ENCODE results near the gene GPC5.
"Not testable (repeated sequence)": the region's sequence is repeated elsewhere in the genome, so short reads cannot be mapped to it uniquely, and the experiment has no call there.

Gene GPC5

GRCh38 chr13:91652404-91653301 is 254.2 kb downstream of the GPC5 start:
- no peak for DNase-seq

DNA sequence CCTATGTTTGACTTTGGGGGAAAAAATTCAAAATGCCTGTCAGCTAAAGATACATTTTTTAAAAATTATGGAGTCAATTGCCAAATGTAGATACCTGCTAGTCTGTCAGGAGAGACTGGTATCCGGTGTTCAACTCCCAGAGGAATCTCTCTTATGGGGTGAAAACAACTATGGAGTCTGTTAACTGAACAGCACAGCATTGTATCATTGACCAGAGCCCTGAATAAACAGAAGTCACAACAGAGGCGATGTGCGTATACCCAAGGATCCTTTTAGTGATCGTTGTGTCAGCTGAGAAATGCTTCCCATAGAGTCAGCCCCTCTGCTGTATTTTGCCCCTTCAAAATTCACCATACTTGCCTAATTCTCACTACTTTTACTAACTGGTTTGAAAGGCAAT is 257.3 kb downstream of the GPC5 start:
- no peak for DNase-seq

GRCh38 chr13:91657283-91657682 is 258.9 kb downstream of the GPC5 start:
- no peak for DNase-seq

DNA sequence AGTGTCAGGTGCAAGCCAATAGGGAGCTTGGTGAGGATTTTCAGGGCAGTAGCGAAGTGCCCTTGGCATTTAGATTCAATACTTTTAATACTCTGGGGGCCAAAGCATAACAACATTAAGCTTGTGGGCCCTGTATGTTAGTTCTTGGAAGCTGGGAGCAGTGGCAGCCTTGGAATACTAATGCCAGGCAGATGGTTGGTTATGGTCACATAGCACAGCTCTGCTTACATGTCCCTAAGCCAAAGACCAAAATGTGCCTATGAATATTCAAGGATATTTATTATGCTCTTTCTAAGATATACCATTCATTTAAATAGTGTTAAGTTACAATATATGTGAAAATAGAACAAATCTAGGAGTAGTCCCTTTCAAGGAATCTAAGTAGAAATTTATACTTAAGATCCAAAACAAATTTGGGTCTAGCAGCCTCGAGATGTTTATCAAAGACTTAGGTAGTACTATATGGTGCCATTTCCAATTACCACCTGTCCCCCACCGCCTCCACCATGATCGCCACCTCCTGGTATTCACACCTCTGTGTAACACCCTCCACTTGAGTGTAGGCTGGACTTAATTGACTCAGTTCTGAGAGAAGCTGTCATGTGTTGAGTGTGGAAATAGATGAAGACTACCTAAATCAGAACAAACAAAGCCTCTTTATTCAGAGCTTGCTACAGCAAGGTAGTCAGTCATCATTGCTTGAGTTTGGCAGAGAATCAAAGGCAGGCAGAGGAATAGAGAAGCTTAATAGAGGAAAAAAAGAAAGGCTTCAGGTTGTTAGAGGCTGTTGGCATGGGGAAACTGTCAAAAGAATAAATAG is 261.0 kb downstream of the GPC5 start:
- DNase-seq, result no peak

DNA sequence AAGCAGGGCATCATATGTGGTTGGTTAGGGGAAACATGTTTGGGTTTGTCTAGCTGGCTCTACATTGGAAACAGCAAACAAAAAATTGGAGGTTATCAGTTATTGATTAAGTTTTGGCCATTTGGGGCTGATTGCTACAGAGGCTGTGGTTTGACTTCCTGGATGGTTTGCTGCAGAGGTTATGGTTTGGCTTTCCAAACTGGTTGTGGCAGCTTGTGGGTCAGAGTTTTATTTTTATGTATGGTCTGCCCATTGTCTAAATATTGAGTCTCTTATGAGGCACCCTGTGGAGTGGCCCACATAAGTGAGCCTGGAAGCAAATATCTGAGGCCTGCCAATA is 261.6 kb downstream of the GPC5 start:
- no peak for DNase-seq

GRCh38 chr13:91661692-91662490 is 263.5 kb downstream of the GPC5 start:
- no peak for DNase-seq

- DNase-seq, result no peak
Observed at GRCh38 chr13:91664039-91664438, 265.6 kb downstream of the GPC5 start.

DNA sequence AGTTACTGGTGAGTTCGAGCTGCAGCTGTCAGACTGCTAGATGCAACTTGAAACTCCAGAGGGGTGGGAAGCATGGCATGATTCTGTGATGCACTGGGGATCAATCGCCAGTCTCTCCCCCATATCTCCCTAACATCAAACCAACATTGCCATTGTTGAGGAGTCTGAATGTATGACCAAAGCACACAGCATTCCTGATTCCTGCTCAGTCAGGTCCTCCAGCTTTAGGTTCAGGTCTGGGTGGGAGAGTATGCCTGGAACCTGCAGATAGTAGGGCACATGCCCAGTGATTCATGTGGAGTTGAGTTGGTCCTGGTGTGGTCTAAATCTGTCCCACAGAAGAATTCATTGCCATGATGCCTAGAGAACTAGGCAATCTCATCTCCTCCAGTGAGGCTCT is 269.1 kb downstream of the GPC5 start:
- no peak for DNase-seq

DNA sequence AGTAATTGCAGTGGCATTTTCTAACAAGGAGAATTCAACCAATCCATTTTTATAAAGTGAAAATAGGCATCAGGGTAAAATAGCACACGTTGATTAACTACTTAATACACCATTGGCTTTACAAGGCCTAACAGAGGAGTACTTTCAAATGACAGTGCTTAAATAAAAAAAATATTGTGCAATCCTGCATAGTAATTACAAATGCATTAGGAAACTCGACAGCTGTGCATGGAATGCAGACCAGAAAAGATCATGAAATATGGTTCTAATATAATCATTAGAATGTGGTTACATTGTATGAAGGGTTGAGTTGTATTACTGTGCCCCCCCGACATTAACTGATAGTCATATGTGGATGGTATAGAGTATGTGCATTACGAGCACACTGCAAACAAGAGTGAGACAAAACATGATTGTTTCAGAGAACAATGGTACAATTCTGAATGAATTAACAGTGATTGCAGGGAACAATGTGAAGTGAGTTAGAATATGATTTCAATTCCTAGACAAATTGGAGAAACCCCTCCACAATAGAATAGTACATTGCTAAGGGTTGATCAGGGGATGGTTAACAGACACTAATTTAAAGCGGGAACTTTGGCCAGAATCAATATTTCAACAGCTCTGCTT is 270.6 kb downstream of the GPC5 start:
- no peak for DNase-seq

DNA sequence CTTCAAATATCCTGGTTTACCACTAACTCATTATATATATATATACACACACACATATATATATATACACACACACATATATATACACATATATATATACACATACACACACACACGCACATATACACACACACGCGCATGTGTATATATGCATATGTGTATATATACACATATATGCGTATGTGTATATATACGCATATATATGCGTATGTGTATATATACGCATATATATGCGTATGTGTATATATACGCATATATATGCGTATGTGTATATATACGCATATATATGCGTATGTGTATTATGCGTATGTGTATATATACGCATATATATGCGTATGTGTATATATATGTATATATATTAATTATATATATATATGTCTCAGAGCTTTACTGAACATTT is 275.9 kb downstream of the GPC5 start:
- not testable (repeated sequence) for DNase-seq

DNA sequence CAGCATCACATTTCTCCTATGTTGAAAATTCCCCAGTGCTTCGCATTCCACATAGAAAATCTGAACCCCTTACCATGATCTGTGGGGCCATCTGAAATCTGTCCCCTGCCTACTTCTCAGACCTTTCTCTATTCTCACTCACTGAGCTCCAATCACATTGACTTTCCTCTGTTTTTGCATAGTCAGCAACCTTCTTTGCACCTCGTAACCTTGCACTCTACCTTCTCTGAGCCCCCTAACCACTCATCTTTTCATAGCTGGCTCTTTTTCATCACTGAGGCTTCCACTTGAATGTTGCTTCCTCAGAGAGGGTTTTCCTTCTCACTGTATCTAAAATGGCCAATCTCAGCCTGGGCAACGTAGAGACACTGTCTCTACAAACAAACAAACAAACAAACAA is 286.3 kb downstream of the GPC5 start:
- no peak for DNase-seq

GRCh38 chr13:91690944-91691343 is 292.5 kb downstream of the GPC5 start:
- DNase-seq, result no peak

GRCh38 chr13:91693466-91693865 is 295.0 kb downstream of the GPC5 start:
- DNase-seq, result no peak

DNA sequence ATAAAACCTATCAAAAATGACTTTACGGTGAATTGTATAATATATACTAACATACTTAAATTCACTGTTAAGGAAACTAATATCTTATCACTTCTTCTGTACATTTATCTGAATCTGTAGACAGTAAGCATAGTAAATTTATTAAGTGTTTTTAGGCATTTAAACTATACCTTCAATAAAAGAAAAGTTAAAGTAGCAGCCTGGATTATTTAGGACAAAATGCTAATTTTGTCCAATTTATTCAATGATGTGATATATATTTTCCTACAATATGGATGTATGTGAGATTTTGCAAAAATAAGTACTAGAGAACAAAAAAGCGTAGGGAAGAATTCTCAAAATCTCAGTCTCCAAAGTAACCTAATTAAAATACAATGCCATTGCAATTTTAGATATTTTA is 299.9 kb downstream of the GPC5 start:
- DNase-seq, result no peak

DNA sequence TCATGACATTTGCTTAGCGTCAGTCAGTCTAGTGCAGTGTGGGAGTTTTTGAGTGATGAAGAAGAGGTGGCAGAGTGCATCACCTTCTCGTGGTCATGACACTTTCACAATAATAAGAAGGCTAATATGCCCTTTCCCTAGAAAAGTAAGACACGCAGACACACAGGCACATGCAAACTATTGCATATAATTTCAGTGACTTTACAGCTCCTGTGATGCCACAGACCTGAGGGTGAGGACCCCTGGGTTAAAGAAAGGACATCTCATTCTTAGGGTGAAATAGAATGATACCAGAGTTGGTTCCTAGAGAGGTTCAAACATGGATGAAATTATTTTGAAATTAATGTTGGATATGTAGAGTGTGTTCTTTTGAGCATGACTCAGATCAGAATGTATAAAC is 300.3 kb downstream of the GPC5 start:
- no peak for DNase-seq

DNA sequence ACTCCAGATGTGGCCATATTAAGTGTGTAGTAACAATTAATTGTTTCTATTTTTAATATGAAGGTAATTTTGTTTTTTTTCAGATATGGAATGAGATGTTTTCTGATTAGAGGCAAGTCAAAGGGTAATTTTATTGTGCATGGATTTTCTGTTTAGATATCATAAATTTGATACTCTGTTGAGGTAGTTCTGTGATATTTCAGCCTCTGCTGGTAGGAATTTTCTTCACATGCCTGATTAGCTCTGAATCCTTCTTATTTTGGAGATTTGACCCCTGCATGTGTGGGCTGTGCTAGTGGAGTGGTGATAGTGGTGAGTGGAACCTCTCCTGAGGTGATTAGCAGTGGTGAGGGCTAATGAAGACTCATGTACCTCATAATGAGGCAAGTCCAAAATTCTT is 301.4 kb downstream of the GPC5 start:
- no peak for DNase-seq

GRCh38 chr13:91701975-91702374 is 303.6 kb downstream of the GPC5 start:
- DNase-seq, result no peak

- no peak for DNase-seq
Observed at GRCh38 chr13:91702411-91702810, 304.0 kb downstream of the GPC5 start.

- no peak for DNase-seq
Observed at GRCh38 chr13:91704398-91704797, 306.0 kb downstream of the GPC5 start.

DNA sequence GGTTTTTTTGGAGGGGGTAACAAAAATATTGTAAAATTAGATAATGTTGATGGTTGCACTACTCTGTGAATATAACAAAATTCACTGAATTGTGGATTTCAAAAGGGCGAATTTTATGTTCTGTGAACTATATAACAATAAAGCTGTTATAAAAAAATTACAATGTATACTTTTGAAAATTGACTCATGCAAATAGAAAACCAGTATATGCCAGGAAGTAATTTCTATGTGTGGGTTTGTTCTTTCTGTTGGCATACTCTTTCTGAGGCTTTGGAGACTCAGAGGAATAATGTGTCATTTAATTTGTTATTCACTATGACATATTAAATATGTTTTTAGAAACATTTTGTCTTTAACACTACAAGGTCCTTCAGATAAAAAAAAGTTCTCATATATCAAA is 310.1 kb downstream of the GPC5 start:
- no peak for DNase-seq

- no peak for DNase-seq
Observed at GRCh38 chr13:91709180-91709579, 310.8 kb downstream of the GPC5 start.

- no peak for DNase-seq
Observed at GRCh38 chr13:91710733-91711132, 312.3 kb downstream of the GPC5 start.
